GM06990 (cell line): Measurements from ENCODE around the gene TCOF1.

Source experiments
- DNase-seq: peaks from one replicate; pipeline ENCODE4 v3.0.0-alpha.2; 2011; ENCODE audit not compliant: insufficient read length; ENCODE audit errors: extremely low read depth
- H3K27me3 ChIP-seq: replicated peaks from 2 replicates; pipeline ENCODE4 v1.6.0; 2011; ENCODE audit warnings: low read length; ENCODE audit not compliant: control insufficient read depth, insufficient read depth
- H3K36me3 ChIP-seq: 2 replicates; pipeline ENCODE4 v1.5.1; 2011; ENCODE audit warnings: low read length; ENCODE audit not compliant: control insufficient read depth, insufficient read depth
- H3K4me3 ChIP-seq: replicated peaks from 2 replicates; pipeline ENCODE4 v1.5.1; 2011; ENCODE audit warnings: low read depth, mild to moderate bottlenecking, control low read depth, low read length
- TF ChIP-seq, protein P1 (sequence below): IDR thresholded peaks from 2 replicates; pipeline ENCODE4 v1.5.1; 2011; ENCODE audit warnings: low read length, control low read depth, mild to moderate bottlenecking, inconsistent platforms; ENCODE audit not compliant: insufficient read depth, poor library complexity, severe bottlenecking

The TCOF1 gene

DNA sequence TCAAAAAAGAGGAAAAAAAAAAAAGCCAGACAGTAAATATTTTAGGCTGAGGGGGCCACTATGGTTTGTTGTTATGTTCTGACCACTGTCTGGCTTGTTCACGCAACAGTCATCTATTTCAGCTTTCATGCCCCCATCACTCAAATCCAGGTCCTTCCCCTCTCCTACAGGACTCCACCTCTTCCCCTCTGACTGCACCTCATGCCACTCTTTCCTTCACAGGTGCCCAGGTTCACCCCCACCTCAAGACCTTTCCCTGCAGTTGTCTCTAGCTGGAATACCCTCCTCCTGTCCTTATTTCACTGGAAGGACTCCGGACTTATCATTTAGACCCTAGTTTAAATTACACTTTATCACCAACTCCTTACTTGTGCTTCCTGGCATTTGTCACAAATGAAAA lies 88.6 kb downstream of the TCOF1 start:
- DNase-seq, result no peak
- Histone ChIP-seq H3K27me3 (no peaks in the 10 kb centered on the region), H3K36me3 (peaks cover 36% of the 10 kb centered on the region), H3K4me3 (no peak overlapping the region)
- TF ChIP-seq, protein P1, sequence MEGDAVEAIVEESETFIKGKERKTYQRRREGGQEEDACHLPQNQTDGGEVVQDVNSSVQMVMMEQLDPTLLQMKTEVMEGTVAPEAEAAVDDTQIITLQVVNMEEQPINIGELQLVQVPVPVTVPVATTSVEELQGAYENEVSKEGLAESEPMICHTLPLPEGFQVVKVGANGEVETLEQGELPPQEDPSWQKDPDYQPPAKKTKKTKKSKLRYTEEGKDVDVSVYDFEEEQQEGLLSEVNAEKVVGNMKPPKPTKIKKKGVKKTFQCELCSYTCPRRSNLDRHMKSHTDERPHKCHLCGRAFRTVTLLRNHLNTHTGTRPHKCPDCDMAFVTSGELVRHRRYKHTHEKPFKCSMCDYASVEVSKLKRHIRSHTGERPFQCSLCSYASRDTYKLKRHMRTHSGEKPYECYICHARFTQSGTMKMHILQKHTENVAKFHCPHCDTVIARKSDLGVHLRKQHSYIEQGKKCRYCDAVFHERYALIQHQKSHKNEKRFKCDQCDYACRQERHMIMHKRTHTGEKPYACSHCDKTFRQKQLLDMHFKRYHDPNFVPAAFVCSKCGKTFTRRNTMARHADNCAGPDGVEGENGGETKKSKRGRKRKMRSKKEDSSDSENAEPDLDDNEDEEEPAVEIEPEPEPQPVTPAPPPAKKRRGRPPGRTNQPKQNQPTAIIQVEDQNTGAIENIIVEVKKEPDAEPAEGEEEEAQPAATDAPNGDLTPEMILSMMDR, result no peak

DNA sequence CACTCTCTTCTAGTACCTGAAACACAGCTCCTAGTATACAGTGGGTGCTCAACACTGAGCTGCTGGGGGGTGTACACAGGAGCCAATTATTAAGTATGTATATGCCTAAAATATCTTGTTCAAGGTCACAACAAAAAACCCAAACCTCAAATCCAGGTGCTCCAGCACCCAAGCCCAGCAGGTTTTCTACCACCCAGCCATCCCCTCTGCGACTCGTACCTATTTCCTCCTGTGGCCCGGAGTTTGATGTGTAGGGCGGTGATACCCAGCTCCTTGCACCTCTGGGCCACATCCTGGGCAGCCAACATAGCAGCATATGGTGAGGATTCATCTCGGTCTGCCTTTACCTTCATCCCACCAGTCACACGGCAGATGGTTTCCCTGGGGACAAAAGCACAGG lies 89.1 kb downstream of the TCOF1 start:
- Histone ChIP-seq H3K27me3 (no peaks in the 10 kb centered on the region), H3K4me3 (no peak overlapping the region), H3K36me3 (peaks cover 36% of the 10 kb centered on the region)

DNA sequence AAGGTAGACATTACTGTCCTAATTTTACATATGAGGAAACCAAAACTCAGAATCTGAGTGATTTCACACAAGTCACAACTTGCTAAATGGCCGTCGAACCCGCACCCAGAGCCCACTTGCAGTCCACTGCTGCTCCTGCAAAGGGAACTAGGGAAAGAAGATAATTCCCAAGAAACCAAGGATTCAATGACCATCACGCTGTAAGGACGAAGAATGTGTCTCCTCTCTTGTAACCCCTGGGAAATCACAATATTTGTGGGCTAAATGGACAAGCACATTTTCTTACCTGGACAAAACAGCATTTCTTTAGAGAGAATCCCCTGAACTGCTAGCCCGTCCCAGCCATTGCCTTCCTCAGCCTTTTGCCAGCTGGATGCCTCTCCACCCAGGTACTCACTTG lies 89.7 kb downstream of the TCOF1 start:
- TF ChIP-seq, protein P1, result no peak
- peaks cover 36% of the 10 kb centered on the region for H3K36me3 ChIP-seq

More for the DNA sequence above, 89.1 kb downstream of the TCOF1 start:
- TF ChIP-seq, protein P1, result no peak
- DNase-seq, result no peak

GRCh38 chr5:150448334-150448733 lies 90.8 kb downstream of the TCOF1 start:
- Histone ChIP-seq H3K36me3 (peaks cover 35% of the 10 kb centered on the region), H3K4me3 (peak overlapping the region; percentile 98), H3K27me3 (no peaks in the 10 kb centered on the region)
- no peak for DNase-seq
- TF ChIP-seq, protein P1, result no peak

More for the DNA sequence above, 89.7 kb downstream of the TCOF1 start:
- Histone ChIP-seq H3K4me3 (0 out of 2 replicates have a peak overlapping the region, but pooled peaks have one; percentile 16), H3K27me3 (no peaks in the 10 kb centered on the region)
- no peak for DNase-seq

GRCh38 chr5:150448952-150449516 lies 91.5 kb downstream of the TCOF1 start:
- no peak for DNase-seq
- Histone ChIP-seq H3K4me3 (peak overlapping the region; percentile 98), H3K27me3 (no peaks in the 10 kb centered on the region), H3K36me3 (peaks cover 29% of the 10 kb centered on the region)
- TF ChIP-seq, protein P1, result no peak
